LNCAP (cell line): Measurements from ENCODE around the gene LSMEM2.

ENCODE experiments used
- CTCF ChIP-seq: fragments of 450-650 bp; IDR thresholded peaks from 2 replicates; pipeline ENCODE4 v1.5.1; 2017; ENCODE audit warnings: mild to moderate bottlenecking

Gene LSMEM2

GRCh38 chr3:50235716-50236483, 43.0 kb upstream of the LSMEM2 start, which contains the start of gene GNAI2:
Gene GNAI2, plus strand, starts transcription at chr3:50236204. Its CDS starts 132 bp downstream, at chr3:50236336.
- TF ChIP-seq CTCF, result no peak

GRCh38 chr3:50236484-50237132, 42.3 kb upstream of the LSMEM2 start:
- no peak for TF ChIP-seq CTCF

GRCh38 chr3:50237133-50237651, 41.7 kb upstream of the LSMEM2 start:
- no peak for TF ChIP-seq CTCF

- no peak for TF ChIP-seq CTCF
These were observed 40.9 kb upstream of the LSMEM2 start for GRCh38 chr3:50237754-50238548.

- no peak for TF ChIP-seq CTCF
These were observed 40.3 kb upstream of the LSMEM2 start for GRCh38 chr3:50238549-50239026.

GRCh38 chr3:50239649-50240048, 39.2 kb upstream of the LSMEM2 start:
- TF ChIP-seq CTCF, result no peak

- TF ChIP-seq CTCF, result no peak
These were observed 37.7 kb upstream of the LSMEM2 start for GRCh38 chr3:50241163-50241562.
